GM21390 (cell line): ENCODE data around the gene TFPI.
"Not testable (repeated sequence)": the region's sequence is repeated elsewhere in the genome, so short reads cannot be mapped to it uniquely, and the experiment has no call there.

Source experiments
- ATAC-seq: cut with Tn5 transposase; IDR thresholded peaks from one replicate; pipeline ENCODE4 v1.9.1; 2021; ENCODE audit not compliant: unreplicated experiment

The TFPI gene

DNA sequence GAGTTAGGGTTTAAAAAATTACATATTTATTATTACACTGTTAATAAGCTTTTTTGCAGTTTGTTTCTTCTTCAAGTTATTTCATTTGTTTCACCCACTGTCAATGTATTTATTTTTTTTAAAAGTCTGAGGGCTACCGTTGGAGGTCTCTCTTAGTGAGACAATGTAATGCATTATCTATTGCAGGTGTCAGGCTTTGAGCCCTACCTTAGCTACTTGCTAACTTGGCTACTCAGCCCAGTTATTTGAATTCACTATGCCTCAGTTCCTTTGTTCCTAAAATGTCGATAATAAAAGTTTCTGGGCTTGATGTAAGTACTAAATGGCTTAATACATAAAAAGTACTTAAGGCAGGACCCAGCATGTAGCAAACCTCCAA is 458 bp upstream of the TFPI start:
- no peak for ATAC-seq

DNA sequence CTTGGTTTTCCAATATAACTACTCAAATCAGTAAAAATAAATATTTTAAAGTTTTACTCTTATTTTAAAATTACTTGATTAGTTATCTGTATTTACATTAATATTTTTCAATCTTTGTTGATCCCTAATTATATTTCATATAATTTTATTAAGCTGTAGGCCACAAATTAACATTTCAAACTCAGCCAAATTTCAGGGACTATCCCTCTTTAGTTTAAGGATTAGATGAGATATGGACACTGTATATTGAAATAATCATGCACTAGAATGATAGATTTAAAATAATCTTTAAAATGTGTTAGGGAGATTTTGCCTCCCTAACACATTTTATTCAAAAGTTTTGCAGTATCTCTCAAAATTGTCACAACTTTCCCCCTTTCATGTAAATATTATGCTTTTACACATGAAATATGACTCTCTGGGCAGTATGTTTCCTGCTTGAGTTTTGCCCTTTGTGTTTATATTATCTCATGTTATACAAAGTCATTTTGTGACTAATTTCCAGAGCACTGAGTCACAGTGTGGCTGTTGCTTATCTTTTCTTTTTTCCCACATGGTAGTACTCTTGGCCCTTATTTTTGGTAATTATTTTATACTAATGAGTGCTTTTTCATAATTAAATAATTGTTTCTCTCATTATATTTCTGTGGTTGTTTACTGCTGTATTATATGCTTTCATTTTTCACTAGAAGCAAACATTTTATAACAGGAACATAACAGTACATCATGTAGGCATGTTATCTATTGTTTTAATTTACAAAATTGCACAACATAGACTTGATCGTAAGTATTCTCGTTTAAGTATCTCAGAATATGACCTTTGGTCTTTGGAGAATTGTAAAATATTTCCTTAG is 1.2 kb downstream of the TFPI start:
- ATAC-seq, result peak; percentile 48

DNA sequence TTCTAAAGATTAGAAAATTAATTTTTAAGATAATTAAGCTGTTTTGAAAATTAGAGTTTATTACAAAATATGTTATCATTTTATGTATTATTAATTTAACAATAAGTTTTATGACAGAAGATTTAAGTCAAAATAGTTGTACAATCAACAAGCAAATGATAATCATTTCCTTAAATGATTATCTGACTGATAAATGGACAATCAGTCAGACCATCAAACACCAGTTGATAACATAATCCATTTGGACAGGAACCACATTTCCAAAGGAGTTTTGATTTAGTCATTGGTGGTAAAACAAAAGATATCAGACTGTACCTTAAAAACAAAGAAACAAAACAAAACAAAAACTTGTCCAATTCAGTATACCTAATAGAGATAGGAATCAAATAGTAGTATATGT is 1.9 kb downstream of the TFPI start:
- ATAC-seq, result no peak

DNA sequence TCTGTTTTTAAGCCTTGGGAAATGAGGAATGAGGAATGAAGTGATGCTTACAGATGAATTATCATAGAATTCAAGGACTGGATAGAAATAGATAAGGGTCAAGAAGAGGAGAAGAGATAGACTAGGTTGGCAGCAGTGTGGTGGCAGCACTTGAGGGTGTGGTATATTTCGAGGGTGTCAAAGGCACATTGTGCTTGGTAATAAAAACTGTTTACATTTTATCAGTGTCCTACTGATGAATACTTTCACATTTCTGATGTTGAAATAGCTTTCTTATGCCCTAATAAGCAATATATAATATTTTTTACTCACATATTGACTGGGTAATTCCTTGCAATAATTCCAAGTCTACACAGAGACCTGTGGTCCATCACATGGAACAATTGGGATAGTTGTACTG is 3.4 kb downstream of the TFPI start:
- ATAC-seq, result no peak

DNA sequence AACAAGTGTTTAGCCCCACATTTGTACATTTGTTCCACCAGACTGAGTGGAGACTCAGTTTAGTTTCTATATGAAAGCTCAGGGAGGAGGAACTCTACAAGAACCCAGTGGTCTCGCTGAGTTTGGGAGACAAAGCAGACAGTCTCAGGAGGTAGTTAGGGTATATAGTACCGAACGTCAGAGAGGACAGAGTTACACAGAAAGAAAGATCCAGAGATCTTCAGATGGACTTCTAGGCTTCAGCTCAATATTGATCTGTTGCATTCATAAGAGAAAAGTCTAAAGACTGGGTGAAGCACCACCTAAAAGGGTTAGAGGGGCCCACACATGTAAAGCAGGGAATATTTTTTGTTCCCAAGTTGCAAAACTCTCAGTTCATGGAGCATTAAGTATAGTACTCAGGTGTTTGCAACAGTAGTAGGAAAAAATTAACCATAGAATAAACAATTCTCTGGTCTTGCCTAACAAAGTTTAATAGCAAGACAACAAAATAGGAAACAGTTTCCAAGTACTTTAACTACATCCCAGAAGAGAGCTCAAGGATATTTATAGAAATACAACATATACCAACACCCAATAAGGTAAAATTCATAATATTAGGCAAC is 4.2 kb downstream of the TFPI start:
- no peak for ATAC-seq

DNA sequence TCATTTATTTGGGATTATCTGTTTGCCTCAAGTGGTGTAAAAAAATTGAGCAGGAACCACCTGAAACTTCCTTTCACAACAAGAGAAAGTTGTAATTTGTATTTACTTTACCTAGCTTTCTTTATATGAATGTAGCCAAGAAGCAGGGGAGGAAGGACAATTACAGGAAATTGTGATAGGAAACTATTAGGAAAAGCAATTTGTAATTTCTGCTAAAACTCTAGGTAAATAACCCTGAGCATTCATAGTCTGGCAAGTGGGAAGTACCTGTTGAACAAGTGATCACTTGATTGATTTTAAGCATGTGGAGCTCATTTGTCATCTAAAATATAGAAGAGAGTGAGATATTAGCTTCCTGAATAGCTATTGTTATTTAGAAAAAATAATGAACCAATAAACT is 5.0 kb downstream of the TFPI start:
- ATAC-seq, result no peak

DNA sequence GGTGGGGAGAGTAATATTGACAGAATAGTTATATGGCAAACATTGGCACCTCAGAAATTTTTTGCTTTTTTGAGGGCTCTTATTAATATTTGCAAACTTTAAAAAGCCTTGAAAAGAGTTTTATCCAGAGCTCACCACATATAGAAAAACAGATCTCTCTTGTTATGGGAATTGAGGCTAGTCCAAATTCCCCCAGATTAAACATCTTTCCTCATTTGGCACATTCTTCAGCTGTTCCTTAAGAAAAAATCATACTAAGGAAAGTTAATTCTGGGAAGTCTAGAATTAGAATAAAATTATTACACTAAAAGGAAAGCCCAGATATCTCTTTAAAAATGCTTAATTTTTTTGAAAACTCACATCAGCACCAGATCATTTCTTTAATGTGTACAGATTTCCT is 5.6 kb downstream of the TFPI start:
- no peak for ATAC-seq

DNA sequence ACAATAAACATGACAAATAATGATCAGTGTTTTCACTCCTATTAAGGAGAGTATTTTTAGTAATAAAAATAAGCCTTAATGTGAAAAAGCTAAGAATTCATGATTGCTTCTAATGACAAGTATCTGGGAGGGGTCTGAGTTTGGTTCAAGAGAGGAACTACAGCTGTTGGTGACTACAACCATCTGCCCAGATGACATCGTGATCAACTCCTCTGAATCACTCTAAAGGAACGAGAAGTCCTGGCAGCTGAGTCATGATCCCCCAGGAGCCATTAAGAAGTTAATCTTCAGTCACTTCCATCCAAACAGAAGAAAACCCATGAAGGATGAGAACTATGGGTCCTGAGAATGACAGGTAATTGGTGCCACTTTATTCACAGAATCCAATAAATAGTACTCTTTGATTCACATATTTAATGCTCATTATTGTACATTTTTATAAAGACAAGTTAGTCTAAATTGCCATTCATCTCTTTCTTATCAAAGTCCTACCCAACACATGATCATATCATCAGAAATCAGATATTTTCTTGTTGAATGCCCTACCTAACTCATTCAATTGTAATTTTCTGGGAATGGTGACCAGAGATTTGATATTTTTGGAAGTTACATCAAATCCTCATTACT is 6.8 kb downstream of the TFPI start:
- no peak for ATAC-seq

DNA sequence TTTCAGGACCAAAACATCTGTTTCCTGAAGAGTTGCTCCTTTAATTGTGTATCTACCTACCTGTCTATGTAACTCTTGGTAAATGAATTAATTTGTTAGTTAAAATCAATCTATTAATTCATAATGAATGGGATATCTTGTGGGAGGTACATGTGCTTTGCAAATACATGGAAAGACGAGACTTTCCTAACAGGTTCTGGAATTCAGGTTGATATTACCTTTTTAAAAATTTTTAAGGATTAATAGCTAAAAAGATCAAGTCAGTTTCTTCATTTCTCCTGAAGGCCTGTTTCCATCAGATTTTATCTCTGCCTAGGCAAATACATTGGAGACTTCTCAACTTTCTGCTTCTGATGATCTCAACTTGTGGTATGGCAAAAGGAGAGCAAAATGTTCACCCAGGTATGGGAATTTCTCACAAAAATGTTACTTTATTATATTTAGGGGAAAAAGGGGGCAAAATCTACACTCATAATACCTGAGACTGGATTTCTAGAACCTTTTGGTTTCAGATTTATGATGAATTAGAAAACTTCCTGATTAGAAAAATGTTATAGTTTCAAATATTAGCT is 7.4 kb downstream of the TFPI start:
- ATAC-seq, result no peak

DNA sequence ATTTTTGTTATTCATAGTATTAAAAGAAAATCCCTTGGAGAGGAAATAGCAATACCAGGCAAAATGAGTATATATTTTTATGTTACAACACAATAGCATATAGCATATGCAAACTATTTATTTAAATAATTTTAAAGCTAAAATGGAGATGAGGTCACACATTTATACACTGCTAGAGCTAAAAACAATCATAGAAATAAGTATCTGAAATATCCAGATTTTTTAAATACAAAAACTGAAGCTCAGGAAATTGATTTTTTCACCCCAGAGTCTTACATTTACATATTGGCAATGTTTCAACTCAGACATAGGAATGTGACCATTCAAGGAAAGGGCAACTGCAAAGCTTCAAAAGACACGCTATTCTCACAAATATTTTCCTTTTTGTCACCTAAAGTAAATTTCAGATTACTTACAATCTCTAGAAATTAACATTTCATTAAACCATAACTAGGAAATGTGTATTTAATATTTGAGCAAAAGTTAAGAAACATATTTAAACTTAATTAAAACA is 8.9 kb downstream of the TFPI start:
- ATAC-seq, result no peak

DNA sequence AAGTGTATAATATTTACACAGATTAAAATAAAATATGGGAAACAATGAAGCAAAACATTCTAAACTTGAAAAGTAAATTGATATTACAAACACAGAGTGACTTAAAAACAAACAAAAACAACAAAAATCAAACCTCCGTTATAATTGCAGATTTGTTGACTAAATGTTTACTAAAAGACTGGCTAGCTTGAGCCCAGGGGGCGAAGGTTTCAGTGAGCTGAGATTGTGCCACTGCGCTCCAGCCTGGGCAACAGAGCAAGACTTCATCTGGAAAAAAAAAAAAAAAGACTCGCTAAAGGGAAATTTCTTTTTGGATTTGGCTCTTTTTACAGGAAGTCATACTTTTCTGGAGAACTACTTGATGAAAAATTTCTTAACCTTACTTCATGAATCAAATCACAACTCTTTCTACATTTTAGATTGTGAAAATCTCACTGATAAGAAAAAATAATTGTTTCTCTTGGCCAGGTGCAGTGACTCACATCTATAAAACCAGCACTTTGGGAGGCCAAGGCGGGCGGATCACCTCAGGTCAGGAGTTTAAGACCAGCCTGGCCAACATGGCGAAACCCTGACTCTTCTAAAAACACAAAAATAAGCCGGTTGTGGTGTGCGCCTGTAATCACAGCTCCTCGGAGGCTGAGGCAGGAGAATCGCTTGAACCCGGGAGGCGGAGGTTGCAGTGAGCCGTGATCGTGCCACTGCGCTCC is 9.7 kb downstream of the TFPI start:
- no peak for ATAC-seq

DNA sequence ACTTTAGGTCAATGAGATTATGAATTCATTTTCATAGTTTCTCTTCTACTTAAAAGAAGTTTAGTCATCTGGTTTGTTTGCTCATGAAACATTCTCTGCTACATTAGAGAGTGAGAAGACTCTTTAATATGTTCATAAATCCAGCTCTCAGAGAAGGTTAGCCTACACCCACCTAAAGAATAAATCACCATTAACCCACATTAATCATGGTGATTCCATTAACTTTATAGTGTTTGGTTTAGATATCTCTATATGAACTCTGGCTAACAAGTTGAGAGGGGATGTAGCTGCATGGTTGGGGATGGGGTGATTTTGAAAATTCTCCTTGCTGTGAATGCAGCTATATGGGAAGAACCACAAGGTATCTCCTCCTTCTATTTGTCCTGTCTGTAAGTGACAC is 10.7 kb downstream of the TFPI start:
- no peak for ATAC-seq

DNA sequence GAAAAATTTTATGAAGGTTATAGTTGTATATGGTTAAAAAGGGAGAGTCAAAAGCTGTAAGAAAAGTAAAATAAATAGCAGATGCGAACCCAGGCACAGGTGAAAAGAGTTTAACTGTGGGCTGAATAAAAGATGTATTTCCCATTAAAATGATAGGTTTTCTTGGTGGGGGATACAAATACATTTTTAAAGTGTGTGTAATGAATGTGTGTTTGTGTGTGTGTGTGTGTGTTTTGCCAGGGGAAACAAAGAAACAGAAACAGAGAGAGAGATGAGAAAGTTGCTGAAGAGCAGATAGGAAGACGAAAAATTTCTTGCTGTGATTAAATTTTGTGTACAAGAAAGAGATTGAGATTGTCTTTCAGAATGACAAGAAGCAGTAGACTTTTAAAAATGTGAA is 12.1 kb downstream of the TFPI start:
- no peak for ATAC-seq

DNA sequence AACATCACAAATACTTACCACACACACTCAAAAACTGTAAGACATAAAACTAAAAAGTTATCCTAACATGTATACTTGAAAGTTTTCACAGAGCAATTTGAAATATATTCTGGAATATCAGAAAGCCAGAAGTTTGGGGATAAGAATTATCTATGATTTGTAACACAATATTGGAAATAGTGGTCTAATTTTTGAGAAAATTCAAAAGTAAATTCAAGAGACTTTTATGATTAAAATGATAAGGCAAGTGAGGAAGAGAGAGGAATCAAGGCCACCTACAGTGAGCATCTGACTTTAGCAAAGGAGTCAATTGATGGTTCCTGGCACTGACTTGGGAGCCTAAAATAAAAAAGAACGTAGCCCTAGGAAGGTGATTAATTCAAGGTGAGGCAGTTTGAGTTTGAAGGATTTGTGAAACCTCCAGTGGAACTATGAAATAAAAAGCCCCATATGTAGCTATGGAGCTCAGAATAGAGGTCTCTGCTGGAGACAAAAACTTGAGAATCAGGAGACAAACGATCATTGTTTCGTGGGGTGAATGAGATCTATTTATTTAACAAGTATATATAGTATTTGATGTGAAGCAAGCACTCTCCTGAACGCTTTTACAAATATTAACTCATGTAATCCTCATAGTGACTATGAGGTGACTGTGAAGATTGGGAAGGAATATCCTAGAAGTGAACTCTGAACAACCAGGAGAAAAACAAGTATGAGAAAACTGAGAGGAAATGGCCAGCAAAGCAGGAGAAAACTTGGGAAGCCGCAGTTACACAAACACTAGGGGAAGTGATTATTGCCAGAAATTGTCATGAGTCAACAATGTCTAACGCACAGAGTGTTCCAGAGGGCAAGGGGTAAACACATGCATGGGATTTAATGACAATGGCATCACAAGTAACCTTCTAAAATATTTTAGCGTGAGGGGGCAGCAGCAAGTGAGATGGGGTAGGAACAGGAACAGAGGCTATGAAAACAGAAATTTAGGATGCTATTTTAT is 12.8 kb downstream of the TFPI start:
- ATAC-seq, result no peak

DNA sequence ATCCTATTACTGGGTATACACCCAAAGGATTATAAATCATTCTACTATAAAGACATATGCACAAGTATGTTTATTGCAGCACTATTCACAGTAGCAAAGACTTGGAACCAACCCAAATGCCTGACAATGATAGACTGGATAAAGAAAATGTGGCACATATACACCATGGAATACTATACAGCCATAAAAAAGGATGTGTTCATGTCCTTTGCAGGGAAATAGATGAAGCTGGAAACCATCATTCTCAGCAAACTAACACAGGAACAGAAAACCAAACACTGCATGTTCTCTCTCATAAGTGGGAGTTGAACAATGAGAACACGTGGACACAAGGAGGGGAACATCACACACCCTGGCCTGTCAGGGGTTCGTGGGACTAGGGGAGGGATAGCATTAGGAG is 16.0 kb downstream of the TFPI start:
- ATAC-seq, result not testable (repeated sequence)

DNA sequence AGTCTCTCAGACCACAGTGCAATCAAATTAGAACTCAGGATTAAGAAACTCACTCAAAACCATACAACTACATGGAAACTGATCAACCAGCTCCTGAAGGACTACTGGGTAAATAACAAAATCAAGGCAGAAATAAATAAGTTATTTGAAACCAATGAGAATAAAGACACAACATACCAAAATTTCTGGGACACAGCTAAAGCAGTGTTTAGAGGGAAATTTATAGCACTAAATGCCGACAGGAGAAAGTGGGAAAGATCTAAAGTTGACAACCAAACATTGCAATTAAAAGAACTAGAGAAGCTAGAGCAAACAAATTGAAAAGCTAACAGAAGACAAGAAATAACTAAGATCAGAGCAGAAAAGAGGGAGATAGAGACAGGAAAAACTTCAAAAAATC is 18.9 kb downstream of the TFPI start:
- ATAC-seq, result not testable (repeated sequence)

DNA sequence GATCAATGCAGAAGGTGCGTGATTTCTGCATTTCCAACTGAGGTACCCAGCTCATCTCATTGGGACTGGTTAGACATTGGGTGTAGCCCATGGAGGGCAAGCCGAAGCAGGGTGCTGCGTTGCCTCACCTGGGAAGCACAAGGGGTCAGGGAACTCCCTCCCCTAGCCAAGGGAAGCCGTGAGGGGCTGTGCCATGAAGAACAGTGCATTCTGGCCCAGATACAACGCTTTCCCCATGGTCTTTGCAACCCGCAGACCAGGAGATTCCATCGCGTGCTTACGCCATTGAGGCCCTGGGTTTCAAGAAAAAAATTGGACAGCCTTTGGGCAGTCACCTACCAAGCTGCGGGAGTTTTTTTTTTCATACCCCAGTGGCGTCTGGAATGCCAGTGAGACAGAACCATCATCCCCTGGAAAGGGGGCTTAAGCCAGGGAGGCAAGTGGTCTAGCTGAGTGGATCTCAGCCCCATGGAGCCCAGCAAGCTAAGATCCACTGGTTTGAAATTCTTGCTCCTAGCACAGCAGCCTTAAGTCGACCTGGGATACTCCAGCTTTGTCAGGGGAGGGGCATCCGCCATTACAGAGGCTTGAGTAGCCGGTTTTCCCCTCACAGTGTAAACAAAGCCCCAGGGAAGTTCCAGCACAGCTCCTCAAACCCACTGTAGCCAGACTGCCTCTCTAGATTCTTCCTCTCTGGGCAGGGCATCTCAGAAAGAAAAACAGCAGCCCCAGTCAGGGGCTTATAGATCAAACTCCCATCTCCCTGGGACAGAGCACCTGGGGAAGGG is 21.7 kb downstream of the TFPI start:
- ATAC-seq, result no peak

DNA sequence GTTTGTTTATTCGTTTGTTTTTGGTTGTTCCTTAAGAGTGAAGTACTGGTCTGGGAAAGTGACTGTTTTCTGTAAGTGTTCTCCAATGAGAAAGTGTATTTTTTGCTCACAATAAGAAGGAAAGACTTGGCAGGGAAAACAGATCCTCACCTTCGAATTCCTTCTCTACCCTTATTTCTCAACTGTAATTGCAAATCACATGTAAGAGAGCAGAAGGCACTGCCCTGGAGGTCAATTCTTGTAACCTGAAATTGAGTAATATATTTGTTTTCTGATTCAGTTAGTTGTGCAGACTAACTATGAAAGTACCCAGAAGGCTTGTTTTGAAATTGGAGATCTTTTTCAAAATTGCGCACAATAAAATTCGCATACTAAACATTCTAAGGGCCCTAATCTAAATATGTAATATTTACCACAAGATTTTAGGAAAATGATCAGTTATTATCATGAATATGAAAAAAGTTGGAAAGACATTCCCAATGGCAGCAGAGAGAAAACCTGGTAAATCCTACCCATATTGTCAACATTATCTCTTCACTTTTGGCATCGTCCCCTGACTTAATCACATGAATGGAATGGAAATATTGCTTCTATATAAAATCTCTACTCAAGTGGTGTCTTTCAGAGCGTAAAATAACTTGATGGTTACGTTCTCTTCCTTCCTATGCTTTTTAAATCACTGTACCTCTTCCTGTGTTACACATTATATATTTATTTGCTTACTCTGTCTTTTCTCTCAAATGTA is 24.1 kb downstream of the TFPI start:
- no peak for ATAC-seq
